ENCODE data around the gene DLGAP1. TPM values are rescaled to one million over a fixed set of nuclear protein-coding genes. Genes with fewer than 3 reads are reported as not detected.

DLGAP1 gene
- total and polyA plus RNA-seq, 10 of the 15 experiments (the other 5 are each of a cell fraction or from before 2014, with no cell fraction given) = 0.23 to 27.6 (median 1.9) TPM

GRCh38 chr18:4256766-4257417, 198.2 kb downstream of the DLGAP1 start:
- Histone ChIP-seq H3K9ac (ENCODE audit: control insufficient read depth, insufficient read depth, low read length) (no peak overlapping the region), H3K9me3 (replicated peaks; ENCODE audit: control insufficient read depth, insufficient read depth, low read length) (no peaks in the 10 kb centered on the region; the same call in 2 of the 3 replicates), H3K4me3 (no peak overlapping the region), H3K79me2 (ENCODE audit: control insufficient read depth, insufficient read depth, low read length) (no peaks in the 10 kb centered on the region), H3K4me1 (ENCODE audit: control insufficient read depth, insufficient read depth, low read length) (no peaks in the 10 kb centered on the region), H2AFZ (ENCODE audit: control insufficient read depth, low read depth, low read length) (no peak overlapping the region), H3K27me3 (replicated peaks in 1 of 2; ENCODE audit: control insufficient read depth in 2 of 2, insufficient read depth in 2 of 2, low read length in 1 of 2) (no peaks in the 10 kb centered on the region), H3K36me3 (ENCODE audit: control insufficient read depth in 2 of 2, insufficient read depth in 2 of 2, low read length in 1 of 2) (no peaks in the 10 kb centered on the region; a peak in 1 of 4 replicates), H3K4me2 (ENCODE audit: control insufficient read depth, insufficient read depth) (no peak overlapping the region), H4K20me1 (ENCODE audit: control insufficient read depth, insufficient read depth) (no peaks in the 10 kb centered on the region), H3K27ac (ENCODE audit: control insufficient read depth, insufficient read depth) (peak overlapping the region; percentile 20; the same call in 1 of the 2 replicates)
- ATAC-seq = peak; percentile 32
- RAD21 ChIA-PET (ENCODE audit: unreplicated experiment) = interaction anchor here (0.5 to 10.4 kb wide), 14 partner anchors 9 to 800 kb away, joined by 3 to 101 read pairs (median 4); no protein-coding TSS in a partner anchor
- WGBS (ENCODE audit: insufficient coverage, insufficient replicate concordance, low lambda C conversion rate, missing lambda C conversion rate) = 13% methylated on average over 7 of the region's 7 CpGs
- in situ Hi-C loops (cut with MboI) = loop anchor here (25.0 kb wide), 2 partner anchors 995 to 1295 kb away; partner anchors contain the start of gene MYL12B
- BruUV-seq (replicated peaks) = no TSS peak
- SMC1A ChIA-PET (ENCODE audit: uncharacterized antibody, unreplicated experiment) = interaction anchor here (0.7 to 15.2 kb wide), 18 partner anchors 9 to 802 kb away, joined by 3 to 318 read pairs (median 5); no protein-coding TSS in a partner anchor
- DNase-seq (ENCODE audit: low read depth, low spot score) = no peak
- POLR2A ChIA-PET = interaction anchor here (0.6 to 4.3 kb wide), 4 partner anchors 8 to 663 kb away, joined by 4 to 18 read pairs (median 6); no protein-coding TSS in a partner anchor
- intact Hi-C loops (cut with micrococcal nuclease; ENCODE audit: unreplicated experiment) = no loop called here
- CTCF ChIA-PET = interaction anchor here (0.6 to 2.1 kb wide), 8 partner anchors 14 to 801 kb away, joined by 3 to 12 read pairs (median 4); no protein-coding TSS in a partner anchor
- FAIRE-seq = no peak
- peak; percentile 44 for TF ChIP-seq RAD51 (IDR thresholded peaks at IDR 0.05)
- TF ChIP-seq NBN (IDR thresholded peaks at IDR 0.05) = peak; percentile 62
- TF ChIP-seq ATF7 (IDR thresholded peaks at IDR 0.05; ENCODE audit: low read depth) = peak; percentile 52
- no peak for TF ChIP-seq NFYB (IDR thresholded peaks at IDR 0.05; ENCODE audit: insufficient read depth, low read depth, low read length)
- TF ChIP-seq HDGF (IDR thresholded peaks at IDR 0.05) = peak; percentile 76
- peak; percentile 54; the same call in 1 of the 2 replicates for TF ChIP-seq DPF2 (IDR thresholded peaks at IDR 0.05)
- TF ChIP-seq MXI1 (IDR thresholded peaks at IDR 0.05; ENCODE audit: low read depth, low read length) = peak; percentile 68; the same call in 1 of the 2 replicates
- TF ChIP-seq, protein P1, sequence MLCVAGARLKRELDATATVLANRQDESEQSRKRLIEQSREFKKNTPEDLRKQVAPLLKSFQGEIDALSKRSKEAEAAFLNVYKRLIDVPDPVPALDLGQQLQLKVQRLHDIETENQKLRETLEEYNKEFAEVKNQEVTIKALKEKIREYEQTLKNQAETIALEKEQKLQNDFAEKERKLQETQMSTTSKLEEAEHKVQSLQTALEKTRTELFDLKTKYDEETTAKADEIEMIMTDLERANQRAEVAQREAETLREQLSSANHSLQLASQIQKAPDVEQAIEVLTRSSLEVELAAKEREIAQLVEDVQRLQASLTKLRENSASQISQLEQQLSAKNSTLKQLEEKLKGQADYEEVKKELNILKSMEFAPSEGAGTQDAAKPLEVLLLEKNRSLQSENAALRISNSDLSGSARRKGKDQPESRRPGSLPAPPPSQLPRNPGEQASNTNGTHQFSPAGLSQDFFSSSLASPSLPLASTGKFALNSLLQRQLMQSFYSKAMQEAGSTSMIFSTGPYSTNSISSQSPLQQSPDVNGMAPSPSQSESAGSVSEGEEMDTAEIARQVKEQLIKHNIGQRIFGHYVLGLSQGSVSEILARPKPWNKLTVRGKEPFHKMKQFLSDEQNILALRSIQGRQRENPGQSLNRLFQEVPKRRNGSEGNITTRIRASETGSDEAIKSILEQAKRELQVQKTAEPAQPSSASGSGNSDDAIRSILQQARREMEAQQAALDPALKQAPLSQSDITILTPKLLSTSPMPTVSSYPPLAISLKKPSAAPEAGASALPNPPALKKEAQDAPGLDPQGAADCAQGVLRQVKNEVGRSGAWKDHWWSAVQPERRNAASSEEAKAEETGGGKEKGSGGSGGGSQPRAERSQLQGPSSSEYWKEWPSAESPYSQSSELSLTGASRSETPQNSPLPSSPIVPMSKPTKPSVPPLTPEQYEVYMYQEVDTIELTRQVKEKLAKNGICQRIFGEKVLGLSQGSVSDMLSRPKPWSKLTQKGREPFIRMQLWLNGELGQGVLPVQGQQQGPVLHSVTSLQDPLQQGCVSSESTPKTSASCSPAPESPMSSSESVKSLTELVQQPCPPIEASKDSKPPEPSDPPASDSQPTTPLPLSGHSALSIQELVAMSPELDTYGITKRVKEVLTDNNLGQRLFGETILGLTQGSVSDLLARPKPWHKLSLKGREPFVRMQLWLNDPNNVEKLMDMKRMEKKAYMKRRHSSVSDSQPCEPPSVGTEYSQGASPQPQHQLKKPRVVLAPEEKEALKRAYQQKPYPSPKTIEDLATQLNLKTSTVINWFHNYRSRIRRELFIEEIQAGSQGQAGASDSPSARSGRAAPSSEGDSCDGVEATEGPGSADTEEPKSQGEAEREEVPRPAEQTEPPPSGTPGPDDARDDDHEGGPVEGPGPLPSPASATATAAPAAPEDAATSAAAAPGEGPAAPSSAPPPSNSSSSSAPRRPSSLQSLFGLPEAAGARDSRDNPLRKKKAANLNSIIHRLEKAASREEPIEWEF (IDR thresholded peaks at IDR 0.05; ENCODE audit: insufficient replicate concordance, low read depth, low read length) = peak; percentile 90
- TF ChIP-seq, protein P2, sequence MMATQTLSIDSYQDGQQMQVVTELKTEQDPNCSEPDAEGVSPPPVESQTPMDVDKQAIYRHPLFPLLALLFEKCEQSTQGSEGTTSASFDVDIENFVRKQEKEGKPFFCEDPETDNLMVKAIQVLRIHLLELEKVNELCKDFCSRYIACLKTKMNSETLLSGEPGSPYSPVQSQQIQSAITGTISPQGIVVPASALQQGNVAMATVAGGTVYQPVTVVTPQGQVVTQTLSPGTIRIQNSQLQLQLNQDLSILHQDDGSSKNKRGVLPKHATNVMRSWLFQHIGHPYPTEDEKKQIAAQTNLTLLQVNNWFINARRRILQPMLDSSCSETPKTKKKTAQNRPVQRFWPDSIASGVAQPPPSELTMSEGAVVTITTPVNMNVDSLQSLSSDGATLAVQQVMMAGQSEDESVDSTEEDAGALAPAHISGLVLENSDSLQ (IDR thresholded peaks at IDR 0.05) = peak; percentile 67
- TF ChIP-seq, protein P3, sequence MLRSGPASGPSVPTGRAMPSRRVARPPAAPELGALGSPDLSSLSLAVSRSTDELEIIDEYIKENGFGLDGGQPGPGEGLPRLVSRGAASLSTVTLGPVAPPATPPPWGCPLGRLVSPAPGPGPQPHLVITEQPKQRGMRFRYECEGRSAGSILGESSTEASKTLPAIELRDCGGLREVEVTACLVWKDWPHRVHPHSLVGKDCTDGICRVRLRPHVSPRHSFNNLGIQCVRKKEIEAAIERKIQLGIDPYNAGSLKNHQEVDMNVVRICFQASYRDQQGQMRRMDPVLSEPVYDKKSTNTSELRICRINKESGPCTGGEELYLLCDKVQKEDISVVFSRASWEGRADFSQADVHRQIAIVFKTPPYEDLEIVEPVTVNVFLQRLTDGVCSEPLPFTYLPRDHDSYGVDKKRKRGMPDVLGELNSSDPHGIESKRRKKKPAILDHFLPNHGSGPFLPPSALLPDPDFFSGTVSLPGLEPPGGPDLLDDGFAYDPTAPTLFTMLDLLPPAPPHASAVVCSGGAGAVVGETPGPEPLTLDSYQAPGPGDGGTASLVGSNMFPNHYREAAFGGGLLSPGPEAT (IDR thresholded peaks at IDR 0.05; ENCODE audit: low read depth) = peak; percentile 69
- peak; percentile 85 to 90 for TF ChIP-seq BHLHE40 (IDR thresholded peaks at IDR 0.05; ENCODE audit: borderline replicate concordance in 1 of 2, low read depth in 2 of 2, low read length in 1 of 2)
- TF ChIP-seq IKZF1 (conservative IDR thresholded peaks at IDR 0.05) = peak; percentile 54
- peak; percentile 24 to 68; a peak in 3 of 4 replicates for TF ChIP-seq IKZF2 (IDR thresholded peaks at IDR 0.05)
- TF ChIP-seq MTA2 (IDR thresholded peaks at IDR 0.05; ENCODE audit: low read depth) = peak; percentile 51
- TF ChIP-seq STAT1 (conservative IDR thresholded peaks at IDR 0.05) = no peak
